GM21526 (cell line): ENCODE results near the gene C3orf38.
"Not testable (repeated sequence)": the region's sequence is repeated elsewhere in the genome, so short reads cannot be mapped to it uniquely, and the experiment has no call there.

Source experiments
- ATAC-seq: cut with Tn5 transposase; IDR thresholded peaks from one replicate; pipeline ENCODE4 v1.9.1; 2021; ENCODE audit warnings: moderate library complexity; ENCODE audit not compliant: unreplicated experiment, low FRiP score

C3orf38 gene

DNA sequence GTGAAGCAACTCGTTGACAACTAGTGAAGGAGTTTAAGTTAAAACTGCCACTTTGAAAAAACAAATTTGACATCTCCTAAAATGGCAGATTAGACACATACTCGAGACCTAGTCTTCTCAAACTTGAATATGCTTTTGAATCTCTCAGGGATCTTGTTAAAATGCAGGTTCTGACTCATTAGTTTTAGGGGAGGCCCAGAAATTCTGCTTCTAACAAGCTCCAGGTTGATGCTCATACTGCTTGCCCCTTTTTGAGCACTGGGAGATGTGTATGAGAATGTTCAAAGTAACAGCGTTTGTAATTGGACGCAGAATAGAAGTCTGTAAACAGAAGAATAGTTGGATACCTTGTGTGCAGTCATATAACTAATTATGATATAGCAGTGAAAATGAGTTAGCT, 1.6 kb downstream of the C3orf38 start:
- ATAC-seq, result no peak

- no peak for ATAC-seq
Observed at GRCh38 chr3:88152841-88153240, 3.1 kb downstream of the C3orf38 start.

DNA sequence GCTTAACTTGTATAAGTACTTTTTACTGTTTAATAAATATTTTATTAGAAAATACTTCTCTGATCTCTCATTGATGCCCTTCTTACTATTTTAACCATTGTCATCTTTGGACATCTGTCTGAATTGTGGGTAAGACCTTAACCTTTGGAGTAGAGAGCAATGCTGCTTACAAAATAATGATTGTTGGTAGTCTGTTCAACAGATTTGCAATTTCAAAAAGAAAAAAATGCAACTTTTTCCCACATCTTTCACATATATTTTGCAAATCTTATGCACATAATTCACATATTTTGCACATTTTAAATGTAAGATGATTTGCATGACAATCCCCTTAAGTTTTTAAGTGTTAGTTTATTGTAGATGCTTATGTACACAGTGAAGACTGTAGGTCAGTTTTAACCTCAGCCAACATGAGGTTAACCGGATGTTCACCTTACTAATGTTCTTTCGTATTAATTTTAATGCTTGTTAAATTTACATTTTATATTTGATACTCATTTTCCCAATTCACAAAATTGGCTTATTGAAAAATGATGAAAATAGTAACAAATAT, 16.7 kb downstream of the C3orf38 start:
- no peak for ATAC-seq

- no peak for ATAC-seq
Observed at GRCh38 chr3:88167173-88167572, 17.4 kb downstream of the C3orf38 start.

GRCh38 chr3:88167704-88168103, 17.9 kb downstream of the C3orf38 start:
- ATAC-seq, result no peak

- ATAC-seq, result no peak
Observed at GRCh38 chr3:88168171-88168570, 18.4 kb downstream of the C3orf38 start.

DNA sequence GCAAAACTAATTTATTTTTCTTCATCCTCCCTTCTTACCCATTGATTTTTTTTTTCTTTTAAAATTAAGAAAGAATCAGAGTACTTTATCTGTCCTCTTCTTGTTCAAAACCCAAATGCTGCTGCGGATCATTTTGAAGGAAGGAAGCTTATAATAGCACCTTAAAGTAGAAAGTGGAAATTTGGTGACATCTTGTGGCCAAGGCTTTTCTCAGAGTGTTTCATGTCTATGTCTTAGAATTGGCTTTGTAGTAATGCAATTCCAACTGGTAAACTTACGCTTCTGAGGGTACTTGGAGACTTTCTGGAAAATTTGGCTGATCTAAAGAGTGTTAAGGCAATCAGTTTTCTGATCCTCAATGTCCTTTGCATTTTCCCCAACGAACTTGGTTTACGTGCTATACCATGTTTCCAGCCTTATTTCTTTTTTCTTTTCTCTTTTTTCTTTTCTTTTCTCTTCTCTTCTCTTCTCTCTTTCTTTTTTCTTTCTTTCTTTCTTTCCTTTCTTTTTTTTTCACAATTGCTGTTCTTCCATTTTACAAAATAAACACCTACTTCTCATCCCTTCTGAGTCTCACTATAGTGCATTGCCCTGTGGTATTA, 30.7 kb downstream of the C3orf38 start:
- peak; percentile 89 for ATAC-seq

- ATAC-seq, result not testable (repeated sequence)
Observed at GRCh38 chr3:88182165-88182918, 32.6 kb downstream of the C3orf38 start.

GRCh38 chr3:88188436-88188835, 38.7 kb downstream of the C3orf38 start:
- ATAC-seq, result no peak

DNA sequence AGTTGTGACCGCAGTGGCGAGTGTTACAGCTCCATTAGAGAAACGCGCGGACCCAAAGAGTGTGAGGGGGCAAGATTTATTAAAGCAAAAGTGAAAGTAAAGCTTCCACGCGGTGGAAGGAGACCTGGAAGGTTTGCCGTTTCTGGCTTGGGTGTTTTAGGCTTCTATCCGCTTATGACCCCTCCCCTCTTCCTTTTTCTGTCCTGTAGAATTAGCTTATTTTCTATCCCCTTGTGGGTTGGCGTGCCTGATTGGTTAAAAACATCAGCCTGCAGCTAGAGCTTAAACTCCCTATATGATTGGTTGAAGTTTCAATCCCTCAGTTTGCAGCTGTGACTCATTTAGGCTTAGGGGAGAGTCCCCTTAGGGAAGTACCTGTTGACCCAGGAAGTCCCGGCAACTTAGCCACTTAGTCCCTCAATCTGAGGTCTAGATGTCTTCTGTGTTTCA, 39.6 kb downstream of the C3orf38 start:
- ATAC-seq, result peak; percentile 76

- no peak for ATAC-seq
Observed at GRCh38 chr3:88191872-88192409, 42.2 kb downstream of the C3orf38 start.

GRCh38 chr3:88192631-88193030, 42.9 kb downstream of the C3orf38 start:
- no peak for ATAC-seq

- ATAC-seq, result no peak
Observed at GRCh38 chr3:88195951-88196434, 46.2 kb downstream of the C3orf38 start.

DNA sequence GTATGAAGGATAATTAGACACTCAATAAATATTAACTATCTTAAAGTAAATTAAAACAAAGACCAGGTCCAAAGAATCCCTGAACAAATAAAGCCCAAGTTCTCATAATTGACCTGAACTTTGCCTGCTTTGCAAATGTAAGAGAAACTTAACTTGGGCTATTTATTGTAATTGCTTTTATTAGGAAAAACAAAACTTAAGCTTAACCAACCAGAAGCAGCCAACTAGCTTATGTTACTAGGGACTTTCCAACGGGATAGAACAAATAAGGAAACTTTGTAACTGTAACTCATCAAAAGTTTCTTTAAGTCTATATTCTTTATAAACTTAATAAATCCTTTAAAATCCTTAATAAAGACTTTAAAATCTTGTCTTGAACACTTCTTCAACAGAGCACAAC, 48.4 kb downstream of the C3orf38 start:
- no peak for ATAC-seq

DNA sequence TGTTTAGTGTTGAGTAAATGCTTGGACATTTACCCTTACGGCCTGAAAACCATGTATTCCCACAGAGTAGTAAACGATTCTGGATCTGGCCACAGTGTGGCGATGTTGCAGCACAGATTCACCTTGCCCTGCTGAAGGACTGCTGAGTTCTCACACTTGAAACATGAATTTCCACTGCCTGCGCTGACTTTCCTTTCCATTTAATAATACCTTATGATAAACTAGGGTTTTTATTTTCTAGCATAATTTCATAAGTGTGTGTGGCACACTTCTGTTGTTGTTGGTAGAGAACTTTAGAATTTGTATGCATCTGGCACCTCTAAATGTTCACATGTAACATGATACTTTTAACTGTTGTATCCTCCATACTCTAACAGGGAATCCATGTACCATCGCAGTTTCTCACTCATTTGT, 53.9 kb downstream of the C3orf38 start:
- ATAC-seq, result peak; percentile 96
